GM10248 (cell line): ENCODE data around the gene HMGB4.

Experiments
- CTCF ChIA-PET: fragments of 300-600 bp; sonication (Branson Sonifier 250); formaldehyde crosslinking; extraction: SDS; loops from one replicate; lab custom pipeline; 2021; ENCODE audit warnings: antibody characterized with exemption; lab: Yijun Ruan, JAX
- POLR2A ChIA-PET: fragments of 350-650 bp; sonication (Branson Sonifier 250); formaldehyde crosslinking; extraction: SDS; loops from one replicate; lab custom pipeline; 2020; ENCODE audit warnings: antibody characterized with exemption; lab: Yijun Ruan, JAX
- DNase-seq: peaks from one replicate; pipeline ENCODE4 v3.0.0; 2012; ENCODE audit errors: extremely low spot score
- CTCF ChIP-seq: IDR thresholded peaks from 2 replicates; pipeline ENCODE4 v1.5.1; 2012; ENCODE audit warnings: mild to moderate bottlenecking, low read depth; ENCODE audit errors: extremely low read depth, missing control alignments, control extremely low read depth

HMGB4 gene

DNA sequence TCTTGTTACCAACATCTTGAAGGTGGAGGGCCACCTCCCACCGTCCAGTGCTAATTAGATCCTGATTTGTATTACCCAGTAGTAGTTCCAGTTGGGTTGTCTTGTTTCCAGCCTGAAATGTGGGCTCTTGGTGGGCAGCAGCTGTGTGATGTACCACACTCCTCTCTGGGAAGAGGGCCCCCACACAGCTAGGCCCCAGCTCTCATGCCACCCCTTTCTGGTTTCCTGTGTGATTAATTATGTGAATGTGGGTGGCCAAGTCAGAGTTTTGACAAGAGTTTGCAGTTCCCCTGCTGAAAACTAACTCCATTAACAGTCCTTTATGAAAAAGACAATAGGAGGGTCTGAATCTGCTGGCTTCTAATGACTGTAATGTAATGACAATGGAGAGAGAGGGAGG, 3.8 kb downstream of the HMGB4 start:
- no peak for TF ChIP-seq CTCF
- DNase-seq = no peak
- ChIA-PET CTCF (no interaction called here), POLR2A (no interaction called here)

- DNase-seq = no peak
- no peak for TF ChIP-seq CTCF
- ChIA-PET CTCF (interaction anchor here (2.9 kb wide), 1 partner anchor 10 kb away, joined by 8 read pairs; no protein-coding TSS in a partner anchor), POLR2A (no interaction called here)
These were observed 8.4 kb downstream of the HMGB4 start for GRCh38 chr1:33872275-33872674.

- no peak for DNase-seq
- ChIA-PET CTCF (interaction anchor here (2.9 kb wide), 1 partner anchor 10 kb away, joined by 8 read pairs; no protein-coding TSS in a partner anchor), POLR2A (no interaction called here)
- no peak for TF ChIP-seq CTCF
These were observed 8.8 kb downstream of the HMGB4 start for GRCh38 chr1:33872683-33873082.

DNA sequence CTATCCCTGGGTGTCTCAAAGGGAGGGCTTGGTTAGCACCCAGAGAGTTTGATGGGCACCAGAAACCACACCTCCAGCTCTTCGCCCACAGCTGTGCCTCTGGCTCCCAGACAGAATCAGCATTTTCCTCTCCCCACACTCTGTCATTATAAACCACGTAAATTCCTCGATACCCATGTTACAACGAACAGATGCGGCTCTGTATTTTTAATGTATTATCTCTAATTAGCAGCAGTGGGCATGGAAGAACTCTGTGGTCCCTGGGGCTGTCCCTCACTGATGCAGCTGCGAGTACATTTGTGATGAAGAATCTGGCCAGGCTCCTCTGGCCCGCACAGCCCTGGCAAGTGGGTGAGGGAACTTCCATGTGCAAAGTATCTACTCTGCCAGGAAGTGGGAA, 10.8 kb downstream of the HMGB4 start:
- DNase-seq = no peak
- ChIA-PET CTCF (interaction anchor here (0.6 to 2.9 kb wide), 2 partner anchors 8 to 13 kb away, joined by 3 to 8 read pairs; no protein-coding TSS in a partner anchor), POLR2A (no interaction called here)
- no peak for TF ChIP-seq CTCF

DNA sequence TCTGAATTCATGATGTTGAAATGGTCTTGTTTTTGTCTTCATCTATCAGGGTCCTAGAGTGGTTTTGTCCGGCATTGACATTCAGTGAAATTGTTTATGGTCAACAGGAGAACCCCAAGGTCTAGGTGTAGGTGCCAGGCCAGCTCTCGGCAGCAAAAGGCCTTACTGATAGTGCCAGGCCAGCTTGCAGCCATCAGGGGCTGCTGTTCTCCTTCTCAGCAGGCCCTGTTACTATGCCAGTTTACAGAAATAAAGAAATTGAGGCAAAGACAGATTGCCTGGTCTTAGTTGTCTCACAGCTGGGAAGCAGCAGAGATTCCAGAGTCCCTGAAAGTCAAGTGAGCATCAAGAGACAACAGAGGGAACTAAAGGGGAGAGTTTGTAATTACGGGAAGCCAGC, 12.0 kb downstream of the HMGB4 start:
- TF ChIP-seq CTCF = no peak
- ChIA-PET POLR2A (interaction anchor here (0.6 kb wide), 1 partner anchor 461 kb away, joined by 3 read pairs; no protein-coding TSS in a partner anchor), CTCF (no interaction called here)
- no peak for DNase-seq

DNA sequence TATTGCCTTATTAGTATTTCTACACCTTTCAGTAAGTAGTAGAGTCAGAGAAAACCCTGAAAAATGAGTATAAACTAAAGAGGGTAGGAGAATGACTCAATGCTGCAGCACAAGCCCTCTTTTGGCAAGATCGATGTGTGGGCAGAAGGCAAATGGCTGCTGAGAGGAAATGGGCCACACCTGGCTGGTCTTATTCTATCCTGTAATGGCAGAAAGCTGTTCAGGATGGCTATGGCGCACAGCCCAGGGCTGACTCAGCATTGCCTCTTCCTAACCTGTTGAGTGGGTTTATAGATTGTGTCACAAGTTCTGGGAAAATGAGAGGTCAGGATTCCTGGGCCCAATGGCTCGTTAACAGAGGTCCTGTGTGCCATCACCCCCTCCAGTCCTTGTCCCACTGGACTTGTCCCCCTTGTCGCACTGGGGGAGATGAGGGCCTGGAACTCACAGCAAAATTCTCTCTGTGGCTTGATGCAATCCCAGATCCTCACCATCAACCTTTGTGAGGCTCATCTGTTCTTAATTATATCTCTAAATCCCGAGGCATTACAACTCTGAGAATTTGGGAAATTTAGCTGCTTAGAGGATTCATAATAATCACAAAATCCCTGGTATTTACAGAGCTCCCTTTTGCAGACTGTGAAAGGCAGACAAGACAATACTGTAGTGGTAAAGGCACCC, 13.2 kb downstream of the HMGB4 start:
- ChIA-PET CTCF (interaction anchor here (0.7 to 1.4 kb wide), 3 partner anchors 20 to 76 kb away, joined by 3 read pairs; no protein-coding TSS in a partner anchor), POLR2A (no interaction called here)
- DNase-seq = no peak
- TF ChIP-seq CTCF = no peak
